Rectal smooth muscle tissue (tissue), 1 donor: Measurements from ENCODE around the gene HMCN1.

Source experiments
- H3K27ac ChIP-seq: one replicate; pipeline ENCODE4 v1.7.0; 2013; ENCODE audit warnings: low read depth, low read length, inconsistent platforms
- H3K27me3 ChIP-seq: one replicate; pipeline ENCODE4 v1.7.0; 2013; ENCODE audit warnings: low read length; ENCODE audit not compliant: control insufficient read depth, insufficient read depth
- H3K36me3 ChIP-seq: one replicate; pipeline ENCODE4 v1.7.0; 2013; ENCODE audit warnings: low read length; ENCODE audit not compliant: control insufficient read depth, insufficient read depth
- H3K4me1 ChIP-seq: one replicate; pipeline ENCODE4 v1.7.0; 2013; ENCODE audit warnings: low read length; ENCODE audit not compliant: control insufficient read depth, insufficient read depth
- H3K4me3 ChIP-seq: one replicate; pipeline ENCODE4 v1.7.0; 2013; ENCODE audit warnings: low read length
- H3K9ac ChIP-seq: one replicate; pipeline ENCODE4 v1.7.0; 2013; ENCODE audit warnings: low read length

The HMCN1 gene

GRCh38 chr1:186050360-186050759, 316.2 kb downstream of the HMCN1 start:
- Histone ChIP-seq H3K9ac (no peak overlapping the region), H3K4me3 (no peak overlapping the region), H3K36me3 (no peaks in the 10 kb centered on the region), H3K27me3 (no peaks in the 10 kb centered on the region), H3K27ac (no peak overlapping the region), H3K4me1 (no peaks in the 10 kb centered on the region)

- no peaks in the 10 kb centered on the region for H3K36me3 ChIP-seq
- no peaks in the 10 kb centered on the region for H3K4me1 ChIP-seq
- H3K27me3 ChIP-seq = no peaks in the 10 kb centered on the region
- H3K9ac ChIP-seq = no peak overlapping the region
- no peak overlapping the region for H3K27ac ChIP-seq
- H3K4me3 ChIP-seq = no peak overlapping the region
Observed at GRCh38 chr1:186054003-186054402, 319.8 kb downstream of the HMCN1 start.

GRCh38 chr1:186054932-186055331, 320.7 kb downstream of the HMCN1 start:
- Histone ChIP-seq H3K9ac (no peak overlapping the region), H3K27ac (no peak overlapping the region), H3K36me3 (no peaks in the 10 kb centered on the region), H3K4me3 (no peak overlapping the region), H3K27me3 (no peaks in the 10 kb centered on the region), H3K4me1 (no peaks in the 10 kb centered on the region)

- no peaks in the 10 kb centered on the region for H3K36me3 ChIP-seq
- no peak overlapping the region for H3K9ac ChIP-seq
- H3K27me3 ChIP-seq = no peaks in the 10 kb centered on the region
- no peaks in the 10 kb centered on the region for H3K4me1 ChIP-seq
- H3K27ac ChIP-seq = no peak overlapping the region
- H3K4me3 ChIP-seq = no peak overlapping the region
Observed at GRCh38 chr1:186055846-186056245, 321.7 kb downstream of the HMCN1 start.

- Histone ChIP-seq H3K9ac (no peak overlapping the region), H3K36me3 (no peaks in the 10 kb centered on the region), H3K27ac (no peak overlapping the region), H3K27me3 (no peaks in the 10 kb centered on the region), H3K4me3 (no peak overlapping the region), H3K4me1 (no peaks in the 10 kb centered on the region)
Observed at GRCh38 chr1:186057086-186057485, 322.9 kb downstream of the HMCN1 start.

GRCh38 chr1:186059311-186059710, 325.1 kb downstream of the HMCN1 start:
- no peak overlapping the region for H3K9ac ChIP-seq
- no peaks in the 10 kb centered on the region for H3K27me3 ChIP-seq
- no peaks in the 10 kb centered on the region for H3K4me1 ChIP-seq
- H3K27ac ChIP-seq = no peak overlapping the region
- no peaks in the 10 kb centered on the region for H3K36me3 ChIP-seq
- no peak overlapping the region for H3K4me3 ChIP-seq

GRCh38 chr1:186059752-186060151, 325.6 kb downstream of the HMCN1 start:
- Histone ChIP-seq H3K9ac (no peak overlapping the region), H3K4me1 (no peaks in the 10 kb centered on the region), H3K4me3 (no peak overlapping the region), H3K36me3 (no peaks in the 10 kb centered on the region), H3K27ac (no peak overlapping the region), H3K27me3 (no peaks in the 10 kb centered on the region)

GRCh38 chr1:186060226-186060625, 326.0 kb downstream of the HMCN1 start:
- no peak overlapping the region for H3K4me3 ChIP-seq
- no peaks in the 10 kb centered on the region for H3K4me1 ChIP-seq
- no peaks in the 10 kb centered on the region for H3K36me3 ChIP-seq
- H3K27me3 ChIP-seq = no peaks in the 10 kb centered on the region
- H3K27ac ChIP-seq = no peak overlapping the region
- H3K9ac ChIP-seq = no peak overlapping the region

- H3K27ac ChIP-seq = no peak overlapping the region
- no peak overlapping the region for H3K4me3 ChIP-seq
- no peaks in the 10 kb centered on the region for H3K4me1 ChIP-seq
- no peaks in the 10 kb centered on the region for H3K27me3 ChIP-seq
- H3K9ac ChIP-seq = no peak overlapping the region
- no peaks in the 10 kb centered on the region for H3K36me3 ChIP-seq
Observed at GRCh38 chr1:186063091-186063657, 329.0 kb downstream of the HMCN1 start.

- no peak overlapping the region for H3K27ac ChIP-seq
- H3K9ac ChIP-seq = no peak overlapping the region
- no peaks in the 10 kb centered on the region for H3K36me3 ChIP-seq
- H3K4me3 ChIP-seq = no peak overlapping the region
- H3K4me1 ChIP-seq = no peaks in the 10 kb centered on the region
- H3K27me3 ChIP-seq = no peaks in the 10 kb centered on the region
Observed at GRCh38 chr1:186066411-186066810, 332.2 kb downstream of the HMCN1 start.

- no peaks in the 10 kb centered on the region for H3K4me1 ChIP-seq
- H3K27me3 ChIP-seq = no peaks in the 10 kb centered on the region
- no peak overlapping the region for H3K4me3 ChIP-seq
- no peak overlapping the region for H3K27ac ChIP-seq
- no peaks in the 10 kb centered on the region for H3K36me3 ChIP-seq
- H3K9ac ChIP-seq = no peak overlapping the region
Observed at GRCh38 chr1:186073697-186074096, 339.5 kb downstream of the HMCN1 start.

GRCh38 chr1:186076006-186076405, 341.8 kb downstream of the HMCN1 start:
- no peak overlapping the region for H3K9ac ChIP-seq
- H3K4me1 ChIP-seq = no peaks in the 10 kb centered on the region
- no peak overlapping the region for H3K27ac ChIP-seq
- H3K4me3 ChIP-seq = no peak overlapping the region
- H3K36me3 ChIP-seq = no peaks in the 10 kb centered on the region
- no peaks in the 10 kb centered on the region for H3K27me3 ChIP-seq

- no peak overlapping the region for H3K27ac ChIP-seq
- no peaks in the 10 kb centered on the region for H3K36me3 ChIP-seq
- H3K4me3 ChIP-seq = no peak overlapping the region
- H3K4me1 ChIP-seq = no peaks in the 10 kb centered on the region
- H3K27me3 ChIP-seq = no peaks in the 10 kb centered on the region
- no peak overlapping the region for H3K9ac ChIP-seq
Observed at GRCh38 chr1:186078245-186078644, 344.1 kb downstream of the HMCN1 start.
